Mesothelial cell of epicardium (in vitro differentiated cells): ENCODE measurements around the gene GLB1L2. TPM values are rescaled to one million over a fixed set of nuclear protein-coding genes. Genes with fewer than 3 reads are reported as not detected.

Source experiments
- DNase-seq, 2 experiments: peaks; one replicate each; pipeline ENCODE4 v3.0.0; 2021; ENCODE audit warnings: low spot score in 2 of 2; ENCODE audit not compliant: unreplicated experiment in 2 of 2
- H3K27ac Mint-ChIP-seq: 2 replicates; pipeline ENCODE4 v1.8.0; 2021; ENCODE audit warnings: mixed read lengths
- H3K27me3 Mint-ChIP-seq: 2 replicates; pipeline ENCODE4 v1.8.0; 2021; ENCODE audit warnings: low read depth, mixed read lengths
- H3K36me3 Mint-ChIP-seq: 2 replicates; pipeline ENCODE4 v1.8.0; 2021; ENCODE audit warnings: mixed read lengths
- H3K4me1 Mint-ChIP-seq: 2 replicates; pipeline ENCODE4 v1.8.0; 2021; ENCODE audit warnings: mixed read lengths
- H3K4me3 Mint-ChIP-seq: 2 replicates; pipeline ENCODE4 v1.8.0; 2021; ENCODE audit warnings: mild to moderate bottlenecking, moderate library complexity, mixed read lengths
- H3K9me3 Mint-ChIP-seq: 2 replicates; pipeline ENCODE4 v1.8.0; 2021; ENCODE audit warnings: mixed read lengths
- CTCF ChIP-seq: fragments of 200-600 bp; sonication (generic); IDR thresholded peaks from one replicate; pipeline ENCODE4 v1.5.0; 2021; ENCODE audit warnings: antibody characterized with exemption; ENCODE audit not compliant: unreplicated experiment
- total RNA-seq: library from RNA; stranded (reverse); gene quantifications from 3 replicates; pipeline ENCODE4 v1.2.1, GENCODE V29; 2021

The GLB1L2 gene
- total RNA-seq, 1 donor from 2014 or later = 9.5 TPM

DNA sequence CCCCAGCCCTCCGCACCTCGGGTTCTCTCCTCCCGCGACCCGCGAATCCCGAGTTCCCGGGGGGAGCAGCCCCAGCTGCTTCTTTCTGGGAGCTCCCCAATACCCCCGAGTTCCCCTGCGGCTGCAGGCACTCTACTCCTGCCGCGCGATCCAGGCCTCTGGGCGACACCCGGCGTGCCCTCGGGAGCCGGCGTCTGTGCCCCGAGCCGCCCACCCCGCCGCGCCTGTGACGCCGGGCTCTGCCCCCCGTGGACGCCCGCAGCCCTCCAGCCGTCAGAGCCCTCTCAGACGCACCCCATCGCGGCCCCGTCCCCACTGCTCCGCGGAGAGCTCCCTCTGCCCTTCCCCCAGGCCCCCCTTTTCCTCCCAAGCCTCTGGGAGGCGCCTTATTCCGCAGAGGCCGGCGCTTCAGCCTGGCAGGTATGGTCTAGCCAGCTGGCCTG is 422 bp downstream of the GLB1L2 start:
- no peaks in the 10 kb centered on the region for H3K36me3 Mint-ChIP-seq
- peaks cover 67% of the 10 kb centered on the region for H3K27me3 Mint-ChIP-seq
- H3K4me1 Mint-ChIP-seq = peaks cover 14% of the 10 kb centered on the region
- DNase-seq = no peak
- no peak for TF ChIP-seq CTCF
- no peaks in the 10 kb centered on the region for H3K9me3 Mint-ChIP-seq
- no peak overlapping the region for H3K27ac Mint-ChIP-seq
- peak overlapping the region; percentile 63 for H3K4me3 Mint-ChIP-seq

- no peaks in the 10 kb centered on the region for H3K9me3 Mint-ChIP-seq
- H3K4me3 Mint-ChIP-seq = peak overlapping the region; percentile 63
- no peak for DNase-seq
- no peaks in the 10 kb centered on the region for H3K36me3 Mint-ChIP-seq
- peaks cover 14% of the 10 kb centered on the region for H3K4me1 Mint-ChIP-seq
- peaks cover 62% of the 10 kb centered on the region for H3K27me3 Mint-ChIP-seq
- TF ChIP-seq CTCF = no peak
- H3K27ac Mint-ChIP-seq = no peak overlapping the region
Measured at GRCh38 chr11:134332782-134333181, 994 bp downstream of the GLB1L2 start.

- Mint-ChIP-seq H3K9me3 (no peaks in the 10 kb centered on the region), H3K27me3 (peaks cover 62% of the 10 kb centered on the region), H3K27ac (no peak overlapping the region), H3K4me1 (peaks cover 14% of the 10 kb centered on the region), H3K4me3 (peak overlapping the region; percentile 23), H3K36me3 (no peaks in the 10 kb centered on the region)
- no peak for DNase-seq
- no peak for TF ChIP-seq CTCF
Measured at GRCh38 chr11:134333312-134333711, 1.5 kb downstream of the GLB1L2 start.

- no peak overlapping the region for H3K4me3 Mint-ChIP-seq
- peaks cover 57% of the 10 kb centered on the region for H3K27me3 Mint-ChIP-seq
- peaks cover 14% of the 10 kb centered on the region for H3K4me1 Mint-ChIP-seq
- no peak overlapping the region for H3K27ac Mint-ChIP-seq
- no peak for DNase-seq
- H3K9me3 Mint-ChIP-seq = no peaks in the 10 kb centered on the region
- H3K36me3 Mint-ChIP-seq = no peaks in the 10 kb centered on the region
- no peak for TF ChIP-seq CTCF
Measured at GRCh38 chr11:134333946-134334345, 2.2 kb downstream of the GLB1L2 start.

GRCh38 chr11:134334796-134335571 is 3.2 kb downstream of the GLB1L2 start:
- H3K4me3 Mint-ChIP-seq = no peak overlapping the region
- no peak for TF ChIP-seq CTCF
- H3K4me1 Mint-ChIP-seq = peaks cover 14% of the 10 kb centered on the region
- H3K36me3 Mint-ChIP-seq = no peaks in the 10 kb centered on the region
- H3K27ac Mint-ChIP-seq = no peak overlapping the region
- peaks cover 52% of the 10 kb centered on the region for H3K27me3 Mint-ChIP-seq
- H3K9me3 Mint-ChIP-seq = no peaks in the 10 kb centered on the region
- DNase-seq = no peak

DNA sequence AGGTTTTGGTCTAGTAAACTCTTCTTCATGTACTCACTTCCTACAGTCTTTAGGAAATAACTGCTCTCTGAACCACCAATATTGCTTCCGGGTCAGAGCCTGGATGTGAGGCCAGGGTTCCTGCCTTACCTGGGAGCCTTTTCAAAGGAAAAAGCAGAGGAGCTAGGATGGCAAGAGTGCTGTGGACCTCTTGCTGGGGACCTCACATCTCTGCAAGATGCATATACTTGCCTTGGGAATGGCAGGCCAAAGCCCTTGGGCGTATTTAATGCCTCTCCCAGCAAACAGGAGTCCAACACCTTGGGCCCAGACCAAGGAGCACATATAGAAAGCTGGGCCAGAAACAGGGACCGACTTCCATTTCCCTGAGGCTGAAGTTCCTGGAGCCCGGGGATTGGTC is 5.3 kb downstream of the GLB1L2 start:
- H3K4me3 Mint-ChIP-seq = no peak overlapping the region
- no peaks in the 10 kb centered on the region for H3K9me3 Mint-ChIP-seq
- DNase-seq = no peak
- peaks cover 6% of the 10 kb centered on the region for H3K4me1 Mint-ChIP-seq
- no peaks in the 10 kb centered on the region for H3K36me3 Mint-ChIP-seq
- no peak for TF ChIP-seq CTCF
- H3K27me3 Mint-ChIP-seq = peaks cover 36% of the 10 kb centered on the region
- H3K27ac Mint-ChIP-seq = no peak overlapping the region
